GM12872 (cell line): ENCODE measurements around the gene KCTD5.

ENCODE experiments used
- CTCF ChIP-seq: IDR thresholded peaks from 3 replicates; pipeline ENCODE4 v1.5.1; 2011; ENCODE audit warnings: low read depth, mild to moderate bottlenecking, low read length, moderate library complexity; ENCODE audit not compliant: insufficient read depth

Gene KCTD5

GRCh38 chr16:2670017-2670416 lies 12.3 kb upstream of the KCTD5 start:
- TF ChIP-seq CTCF = peak; percentile 79

- TF ChIP-seq CTCF = peak; percentile 55
Observed at GRCh38 chr16:2671193-2671592, 11.1 kb upstream of the KCTD5 start.

- no peak for TF ChIP-seq CTCF
Observed at GRCh38 chr16:2671741-2672140, 10.6 kb upstream of the KCTD5 start.

GRCh38 chr16:2673066-2673999 lies 9.0 kb upstream of the KCTD5 start:
- TF ChIP-seq CTCF = no peak

- TF ChIP-seq CTCF = no peak
Observed at GRCh38 chr16:2675021-2675420, 7.3 kb upstream of the KCTD5 start.

- TF ChIP-seq CTCF = no peak
Observed at GRCh38 chr16:2675714-2676113, 6.6 kb upstream of the KCTD5 start.

GRCh38 chr16:2686912-2687507 lies 4.7 kb downstream of the KCTD5 start:
- no peak for TF ChIP-seq CTCF
